Activated naive CD4-positive, alpha-beta T cell treated with anti-CD3 and anti-CD28 coated beads, Interleukin-2, amount 10 ng/mL, durations not matched to agents 7 days and 5 days (primary cell): ENCODE data around the gene ERICH4.

Experiments
- CTCF ChIA-PET: fragments of 350-600 bp; sonication (Branson Sonifier 250); formaldehyde crosslinking; loops from one replicate; lab custom pipeline; 2021; ENCODE audit warnings: antibody characterized with exemption; lab: Charles Lee
- DNase-seq: peaks from one replicate; pipeline ENCODE4 v3.0.0-alpha.2; 2020
- H3K27ac Mint-ChIP-seq: one replicate; pipeline ENCODE4 v1.8.0; 2021; ENCODE audit warnings: mild to moderate bottlenecking, moderate library complexity, mixed read lengths
- H3K27me3 Mint-ChIP-seq: one replicate; pipeline ENCODE4 v1.8.0; 2021; ENCODE audit warnings: mild to moderate bottlenecking, mixed read lengths
- H3K36me3 Mint-ChIP-seq: one replicate; pipeline ENCODE4 v1.8.0; 2021; ENCODE audit warnings: mixed read lengths
- H3K4me1 Mint-ChIP-seq: one replicate; pipeline ENCODE4 v1.8.0; 2021; ENCODE audit warnings: mixed read lengths
- H3K4me3 Mint-ChIP-seq: one replicate; pipeline ENCODE4 v1.8.0; 2021; ENCODE audit warnings: mild to moderate bottlenecking, moderate library complexity, mixed read lengths
- H3K9me3 Mint-ChIP-seq: one replicate; pipeline ENCODE4 v1.8.0; 2021; ENCODE audit warnings: mixed read lengths

ERICH4 gene

DNA sequence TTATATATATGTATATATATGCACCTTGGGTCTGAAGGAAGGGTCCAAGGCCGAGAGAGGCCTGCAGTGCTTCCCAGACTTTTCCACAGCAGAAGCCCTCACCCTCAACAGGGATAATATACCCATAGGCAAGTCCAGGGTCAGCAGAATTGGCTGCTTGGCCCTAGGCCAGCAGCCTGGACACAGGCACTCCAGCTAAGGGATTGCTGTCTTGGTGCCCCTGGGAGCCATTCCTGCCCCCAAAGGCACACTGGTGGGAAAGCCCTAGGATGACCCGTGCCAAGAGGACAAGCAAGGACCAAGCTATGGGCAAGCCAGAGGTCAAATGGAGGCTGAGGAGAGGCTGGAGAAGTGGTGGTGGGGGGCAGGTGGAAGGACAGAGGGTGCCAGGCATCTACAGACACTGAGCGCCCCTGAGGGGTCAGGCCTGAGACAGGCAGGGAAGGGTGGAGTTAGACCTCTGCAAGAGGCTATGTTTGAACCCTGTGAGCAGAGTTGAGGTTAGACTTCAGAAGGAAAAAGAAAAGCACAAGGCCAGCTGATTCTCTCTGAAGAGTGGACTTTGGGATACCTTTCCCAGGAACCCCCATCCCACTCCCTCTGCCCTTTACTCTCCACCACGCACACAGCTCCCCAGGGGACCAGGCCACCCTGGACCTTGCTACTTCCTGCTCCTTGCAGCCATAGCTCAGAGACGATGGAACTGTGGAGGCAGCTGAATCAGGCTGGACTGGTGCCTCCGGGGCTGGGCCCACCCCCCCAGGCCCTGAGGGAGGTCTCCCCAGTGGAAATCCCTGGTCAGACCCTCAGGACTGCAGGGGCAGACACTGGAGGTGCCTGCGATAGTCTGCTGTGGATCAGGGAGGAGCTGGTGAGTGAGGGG lies at the start of gene ERICH4:
Gene ERICH4, plus strand, starts transcription at position 684 of the 883 bp plus-strand sequence. Its CDS starts 14 bp downstream, at position 698.
- CTCF ChIA-PET: interaction anchor here (0.9 to 1.4 kb wide), 2 partner anchors 129 to 154 kb away, joined by 3 read pairs; no protein-coding TSS in a partner anchor
- no peaks in the 10 kb centered on the region for H3K9me3 Mint-ChIP-seq

DNA sequence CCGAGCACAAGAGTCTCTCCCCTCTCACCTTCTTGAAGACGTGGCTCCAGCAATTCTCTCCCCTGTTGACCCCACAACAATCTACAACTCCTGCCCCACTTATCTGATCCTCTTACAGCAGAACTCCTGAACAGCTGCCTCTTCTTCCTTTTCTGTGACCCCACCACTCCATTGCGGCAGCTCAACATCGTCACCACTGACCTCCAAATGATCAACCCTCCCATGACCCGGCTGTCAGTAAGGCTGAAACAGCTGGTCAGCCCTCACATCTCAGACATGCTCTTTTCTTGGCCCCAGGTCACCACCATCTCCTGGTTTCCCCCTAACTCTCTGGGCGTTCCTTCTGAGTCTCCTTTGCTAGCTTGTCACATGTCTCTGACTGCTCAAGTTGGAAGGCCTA lies 47.6 kb upstream of the ERICH4 start:
- no peak for DNase-seq
- peaks cover 40% of the 10 kb centered on the region for H3K4me1 Mint-ChIP-seq
- peaks cover 17% of the 10 kb centered on the region for H3K36me3 Mint-ChIP-seq
- H3K4me3 Mint-ChIP-seq: peak overlapping the region; percentile 22
- peaks cover 8% of the 10 kb centered on the region for H3K27me3 Mint-ChIP-seq
- CTCF ChIA-PET: interaction anchor here (1.2 kb wide), 1 partner anchor 33 kb away, joined by 3 read pairs; no protein-coding TSS in a partner anchor
- H3K27ac Mint-ChIP-seq: peak overlapping the region; percentile 53
- H3K9me3 Mint-ChIP-seq: no peaks in the 10 kb centered on the region

More for the DNA sequence above, at the start of gene ERICH4:
- Mint-ChIP-seq H3K27ac (peak within 1 kb of the TSS; percentile 58), H3K36me3 (peaks cover 5% of the 10 kb centered on the region), H3K4me3 (no peak within 1 kb of the TSS), H3K4me1 (peaks cover 32% of the 10 kb centered on the region), H3K27me3 (peaks cover 35% of the 10 kb centered on the region)
- DNase-seq: no peak

GRCh38 chr19:41397086-41398049 lies 45.6 kb upstream of the ERICH4 start, which contains the start of the genes BCKDHA and EXOSC5:
BCKDHA (plus strand) TSS chr19:41397818; CDS start chr19:41397828, 10 bp downstream.
EXOSC5 (minus strand) TSS chr19:41397359; CDS start chr19:41397328, 31 bp downstream.
- Mint-ChIP-seq H3K9me3 (no peaks in the 10 kb centered on the region), H3K4me1 (peaks cover 40% of the 10 kb centered on the region), H3K27me3 (peaks cover 8% of the 10 kb centered on the region), H3K4me3 (peak within 1 kb of the TSS; percentile 97), H3K27ac (peak within 1 kb of the TSS; percentile 100), H3K36me3 (peaks cover 11% of the 10 kb centered on the region)
- CTCF ChIA-PET: interaction anchor here (1.0 kb wide), 1 partner anchor 34 kb away, joined by 3 read pairs; no protein-coding TSS in a partner anchor
- DNase-seq: peak; percentile 100

GRCh38 chr19:41398050-41398418 lies 44.9 kb upstream of the ERICH4 start:
- H3K4me3 Mint-ChIP-seq: peak overlapping the region; percentile 97
- peaks cover 8% of the 10 kb centered on the region for H3K27me3 Mint-ChIP-seq
- H3K4me1 Mint-ChIP-seq: peaks cover 40% of the 10 kb centered on the region
- peak overlapping the region; percentile 100 for H3K27ac Mint-ChIP-seq
- no peaks in the 10 kb centered on the region for H3K9me3 Mint-ChIP-seq
- DNase-seq: no peak
- CTCF ChIA-PET: no interaction called here
- peaks cover 11% of the 10 kb centered on the region for H3K36me3 Mint-ChIP-seq

DNA sequence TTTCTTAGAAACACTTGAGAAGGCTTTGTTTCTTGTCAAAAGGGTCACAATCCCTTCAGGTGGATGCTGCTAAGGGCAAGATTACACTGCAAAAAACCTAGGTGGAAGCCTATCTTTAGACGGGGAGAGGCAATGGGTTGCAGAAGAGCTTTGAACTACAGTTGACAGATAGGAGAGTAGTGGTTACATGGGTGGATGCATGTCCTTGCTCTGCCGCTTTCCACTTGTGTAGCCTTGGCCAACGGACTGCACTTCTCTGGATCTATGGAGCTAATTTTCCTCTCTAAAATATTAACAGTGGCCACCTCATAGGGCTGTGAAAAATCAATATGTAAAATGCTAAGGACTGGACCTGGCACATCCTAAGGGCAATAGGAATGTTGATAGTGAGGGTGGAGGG lies 44.4 kb upstream of the ERICH4 start:
- H3K4me3 Mint-ChIP-seq: peak overlapping the region; percentile 97
- H3K36me3 Mint-ChIP-seq: peaks cover 11% of the 10 kb centered on the region
- CTCF ChIA-PET: no interaction called here
- H3K9me3 Mint-ChIP-seq: no peaks in the 10 kb centered on the region
- DNase-seq: no peak
- peaks cover 40% of the 10 kb centered on the region for H3K4me1 Mint-ChIP-seq
- no peak overlapping the region for H3K27ac Mint-ChIP-seq
- peaks cover 8% of the 10 kb centered on the region for H3K27me3 Mint-ChIP-seq

DNA sequence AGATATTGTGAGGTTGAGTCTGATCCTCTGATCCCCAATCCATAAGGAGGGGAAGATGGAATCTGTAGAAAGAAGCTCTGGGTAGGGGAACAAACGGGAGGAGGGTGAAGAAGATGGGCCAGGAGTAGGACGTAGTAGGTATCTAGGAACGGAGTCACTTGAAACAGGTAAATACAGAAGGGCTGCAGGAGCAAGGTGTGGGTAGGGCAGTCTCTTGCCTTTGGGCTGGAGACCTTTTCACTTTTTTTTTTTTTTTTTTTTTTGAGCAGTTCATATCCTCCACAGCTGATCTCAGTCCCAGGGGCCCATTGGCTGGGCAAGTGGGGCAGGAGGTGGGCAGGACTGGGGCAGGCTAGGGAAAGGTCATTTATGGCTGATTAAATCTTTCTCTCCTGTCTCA lies 43.9 kb upstream of the ERICH4 start:
- H3K9me3 Mint-ChIP-seq: no peaks in the 10 kb centered on the region
- H3K27me3 Mint-ChIP-seq: peaks cover 8% of the 10 kb centered on the region

DNA sequence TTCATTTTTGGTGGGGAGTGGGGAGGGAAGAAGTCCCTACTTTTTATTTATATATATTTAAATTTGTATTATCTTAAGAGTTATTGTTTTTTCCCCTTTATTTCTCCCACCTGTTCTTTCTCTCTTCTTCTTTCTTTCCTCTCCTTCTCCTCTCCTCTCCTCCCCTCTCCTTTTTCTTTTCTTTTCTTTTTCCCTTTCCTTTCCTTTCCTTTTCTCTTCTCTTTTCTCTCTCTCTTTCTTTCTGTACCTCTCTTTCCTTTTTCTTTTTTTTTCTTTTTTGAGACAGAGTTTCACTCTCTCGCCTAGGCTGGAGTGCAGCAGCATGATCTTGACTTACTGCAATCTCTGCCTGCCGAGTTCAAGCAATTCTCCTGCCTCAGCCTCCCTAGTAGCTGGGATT lies 43.4 kb upstream of the ERICH4 start:
- H3K27ac Mint-ChIP-seq: no peak overlapping the region
- no peaks in the 10 kb centered on the region for H3K9me3 Mint-ChIP-seq
- peaks cover 40% of the 10 kb centered on the region for H3K4me1 Mint-ChIP-seq
- DNase-seq: no peak
- H3K4me3 Mint-ChIP-seq: peak overlapping the region; percentile 97
- H3K36me3 Mint-ChIP-seq: peaks cover 11% of the 10 kb centered on the region
- peaks cover 8% of the 10 kb centered on the region for H3K27me3 Mint-ChIP-seq
- CTCF ChIA-PET: no interaction called here

More for the DNA sequence above, 43.9 kb upstream of the ERICH4 start:
- H3K4me1 Mint-ChIP-seq: peaks cover 40% of the 10 kb centered on the region
- no peak overlapping the region for H3K27ac Mint-ChIP-seq
- peaks cover 11% of the 10 kb centered on the region for H3K36me3 Mint-ChIP-seq
- CTCF ChIA-PET: no interaction called here
- peak overlapping the region; percentile 97 for H3K4me3 Mint-ChIP-seq
- DNase-seq: no peak

- Mint-ChIP-seq H3K27ac (no peak overlapping the region), H3K27me3 (peaks cover 8% of the 10 kb centered on the region), H3K4me3 (no peak overlapping the region), H3K4me1 (peaks cover 33% of the 10 kb centered on the region), H3K9me3 (no peaks in the 10 kb centered on the region), H3K36me3 (peaks cover 3% of the 10 kb centered on the region)
- CTCF ChIA-PET: interaction anchor here (0.9 to 1.5 kb wide), 2 partner anchors 48 to 50 kb away, joined by 3 read pairs; no protein-coding TSS in a partner anchor
- no peak for DNase-seq
Measured at GRCh38 chr19:41401483-41401882, 41.5 kb upstream of the ERICH4 start.

GRCh38 chr19:41402010-41402409 lies 40.9 kb upstream of the ERICH4 start:
- peaks cover 2% of the 10 kb centered on the region for H3K36me3 Mint-ChIP-seq
- H3K4me3 Mint-ChIP-seq: no peak overlapping the region
- H3K4me1 Mint-ChIP-seq: peaks cover 31% of the 10 kb centered on the region
- CTCF ChIA-PET: interaction anchor here (0.9 to 1.5 kb wide), 2 partner anchors 47 to 51 kb away, joined by 3 read pairs; no protein-coding TSS in a partner anchor
- no peak overlapping the region for H3K27ac Mint-ChIP-seq
- no peaks in the 10 kb centered on the region for H3K9me3 Mint-ChIP-seq
- H3K27me3 Mint-ChIP-seq: peaks cover 7% of the 10 kb centered on the region
- DNase-seq: no peak

DNA sequence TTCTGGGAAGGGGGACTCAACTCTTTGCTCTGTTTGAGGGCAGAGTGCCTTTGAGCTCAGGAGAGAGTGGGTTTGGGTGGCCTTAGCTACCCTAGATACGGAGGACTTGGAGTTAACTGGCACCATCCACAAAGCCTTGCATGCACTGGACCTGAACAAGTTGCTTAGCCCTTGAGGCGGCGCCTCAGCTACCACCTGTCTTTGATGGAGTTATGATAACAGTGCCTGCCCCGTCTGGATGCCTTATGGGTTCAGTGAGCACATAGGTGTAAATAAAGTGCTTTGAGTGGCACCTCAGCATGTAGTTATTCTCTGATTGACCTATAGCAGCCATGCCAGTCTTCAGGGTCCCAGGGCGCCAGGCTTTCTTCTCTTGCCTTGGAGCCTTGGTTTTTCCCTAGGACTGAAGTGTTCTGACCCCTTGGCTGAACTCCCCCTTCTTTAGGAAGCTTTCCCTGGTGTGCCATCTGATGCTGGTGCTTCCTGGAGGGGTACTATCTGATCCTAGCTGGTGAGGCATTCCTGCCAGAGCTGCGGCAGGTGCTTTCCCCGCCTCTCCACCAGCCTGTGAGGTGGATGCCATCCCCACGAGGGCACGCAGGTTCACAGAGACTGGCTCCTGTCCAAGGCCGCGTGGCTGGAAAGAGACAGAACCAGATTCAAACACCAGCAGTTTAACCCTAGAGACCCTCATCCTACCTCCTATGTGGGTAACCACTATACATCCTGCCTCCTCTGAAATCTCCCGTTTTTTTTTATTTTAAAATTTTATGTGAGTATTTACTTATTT lies 39.6 kb upstream of the ERICH4 start:
- Mint-ChIP-seq H3K36me3 (peaks cover 2% of the 10 kb centered on the region), H3K4me3 (no peak overlapping the region), H3K4me1 (peaks cover 18% of the 10 kb centered on the region), H3K27ac (no peak overlapping the region), H3K27me3 (peaks cover 4% of the 10 kb centered on the region), H3K9me3 (no peaks in the 10 kb centered on the region)
- no peak for DNase-seq
- CTCF ChIA-PET: interaction anchor here (0.8 kb wide), 1 partner anchor 36 kb away, joined by 3 read pairs; no protein-coding TSS in a partner anchor

DNA sequence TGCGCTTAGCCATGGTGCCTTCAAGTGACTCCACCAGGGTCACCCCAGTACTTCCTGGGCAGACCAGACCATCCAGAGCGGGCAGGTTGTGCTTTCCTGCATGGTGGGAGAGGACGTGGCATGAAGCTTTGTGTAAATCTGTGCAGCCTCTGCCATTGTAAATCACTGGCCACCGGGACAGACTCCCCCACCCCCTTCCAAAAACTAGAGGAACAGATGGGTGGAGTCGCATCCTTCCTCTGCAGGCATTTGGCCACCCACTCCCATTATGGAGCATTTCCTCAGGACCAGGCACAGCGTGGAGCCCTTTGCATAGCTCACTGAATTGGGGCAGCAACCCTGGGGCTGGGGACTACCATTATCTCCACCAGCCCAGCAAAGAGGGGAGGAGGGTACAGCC lies 37.2 kb upstream of the ERICH4 start:
- Mint-ChIP-seq H3K4me3 (no peak overlapping the region), H3K27me3 (no peaks in the 10 kb centered on the region), H3K4me1 (peaks cover 16% of the 10 kb centered on the region), H3K27ac (no peak overlapping the region), H3K9me3 (no peaks in the 10 kb centered on the region), H3K36me3 (peaks cover 2% of the 10 kb centered on the region)
- DNase-seq: no peak
- CTCF ChIA-PET: interaction anchor here (1.0 kb wide), 1 partner anchor 164 kb away, joined by 3 read pairs; no protein-coding TSS in a partner anchor

GRCh38 chr19:41407271-41407670 lies 35.7 kb upstream of the ERICH4 start:
- Mint-ChIP-seq H3K4me1 (peaks cover 16% of the 10 kb centered on the region), H3K36me3 (peaks cover 3% of the 10 kb centered on the region), H3K9me3 (no peaks in the 10 kb centered on the region), H3K27ac (no peak overlapping the region), H3K4me3 (no peak overlapping the region), H3K27me3 (no peaks in the 10 kb centered on the region)
- CTCF ChIA-PET: no interaction called here
- DNase-seq: no peak

- H3K27ac Mint-ChIP-seq: no peak overlapping the region
- H3K4me3 Mint-ChIP-seq: no peak overlapping the region
- no peaks in the 10 kb centered on the region for H3K9me3 Mint-ChIP-seq
- DNase-seq: no peak
- no peaks in the 10 kb centered on the region for H3K27me3 Mint-ChIP-seq
- CTCF ChIA-PET: no interaction called here
- peaks cover 6% of the 10 kb centered on the region for H3K36me3 Mint-ChIP-seq
- H3K4me1 Mint-ChIP-seq: peaks cover 16% of the 10 kb centered on the region
Measured at GRCh38 chr19:41408256-41408655, 34.7 kb upstream of the ERICH4 start.
